GM19099 (cell line): ENCODE data around the gene FRK.

Experiments
- POLR2A ChIP-seq: IDR thresholded peaks from 3 replicates; pipeline ENCODE4 v1.6.1; 2011; ENCODE audit warnings: low read depth; ENCODE audit not compliant: insufficient read length; ENCODE audit errors: extremely low read depth

The FRK gene

GRCh38 chr6:116020738-116021137, 40.0 kb downstream of the FRK start:
- TF ChIP-seq POLR2A = no peak

- no peak for TF ChIP-seq POLR2A
Measured at GRCh38 chr6:116019428-116019827, 41.3 kb downstream of the FRK start.

GRCh38 chr6:116018976-116019375, 41.7 kb downstream of the FRK start:
- no peak for TF ChIP-seq POLR2A

GRCh38 chr6:116017546-116018295, 43.0 kb downstream of the FRK start:
- TF ChIP-seq POLR2A = peak; percentile 4

- peak; percentile 16 for TF ChIP-seq POLR2A
Measured at GRCh38 chr6:116016846-116017545, 43.7 kb downstream of the FRK start.

GRCh38 chr6:116015983-116016382, 44.7 kb downstream of the FRK start:
- TF ChIP-seq POLR2A = no peak

GRCh38 chr6:116015561-116015960, 45.1 kb downstream of the FRK start:
- no peak for TF ChIP-seq POLR2A

GRCh38 chr6:116012951-116013350, 47.7 kb downstream of the FRK start:
- TF ChIP-seq POLR2A = no peak

GRCh38 chr6:116012471-116012949, 48.2 kb downstream of the FRK start:
- TF ChIP-seq POLR2A = no peak

- TF ChIP-seq POLR2A = no peak
Measured at GRCh38 chr6:116011520-116011919, 49.2 kb downstream of the FRK start.

GRCh38 chr6:116010790-116011401, 49.8 kb downstream of the FRK start:
- TF ChIP-seq POLR2A = no peak

GRCh38 chr6:116010386-116010785, 50.3 kb downstream of the FRK start:
- no peak for TF ChIP-seq POLR2A

GRCh38 chr6:116008470-116009243, 52.0 kb downstream of the FRK start:
- TF ChIP-seq POLR2A = no peak

- TF ChIP-seq POLR2A = no peak
Measured at GRCh38 chr6:116004841-116005815, 55.6 kb downstream of the FRK start.

- no peak for TF ChIP-seq POLR2A
Measured at GRCh38 chr6:116003668-116004067, 57.0 kb downstream of the FRK start.

- no peak for TF ChIP-seq POLR2A
Measured at GRCh38 chr6:116002756-116003155, 57.9 kb downstream of the FRK start.
